GM19328 (cell line): ENCODE measurements around the gene GRPEL1.
"Not testable (repeated sequence)": the region's sequence is repeated elsewhere in the genome, so short reads cannot be mapped to it uniquely, and the experiment has no call there.

Source experiments
- ATAC-seq: cut with Tn5 transposase; IDR thresholded peaks from one replicate; pipeline ENCODE4 v1.9.1; 2021; ENCODE audit warnings: mild to moderate bottlenecking, moderate library complexity; ENCODE audit not compliant: unreplicated experiment

GRPEL1 gene

GRCh38 chr4:7094916-7095315, 27.1 kb upstream of the GRPEL1 start:
- ATAC-seq = no peak

GRCh38 chr4:7092026-7092425, 24.2 kb upstream of the GRPEL1 start:
- ATAC-seq = no peak

DNA sequence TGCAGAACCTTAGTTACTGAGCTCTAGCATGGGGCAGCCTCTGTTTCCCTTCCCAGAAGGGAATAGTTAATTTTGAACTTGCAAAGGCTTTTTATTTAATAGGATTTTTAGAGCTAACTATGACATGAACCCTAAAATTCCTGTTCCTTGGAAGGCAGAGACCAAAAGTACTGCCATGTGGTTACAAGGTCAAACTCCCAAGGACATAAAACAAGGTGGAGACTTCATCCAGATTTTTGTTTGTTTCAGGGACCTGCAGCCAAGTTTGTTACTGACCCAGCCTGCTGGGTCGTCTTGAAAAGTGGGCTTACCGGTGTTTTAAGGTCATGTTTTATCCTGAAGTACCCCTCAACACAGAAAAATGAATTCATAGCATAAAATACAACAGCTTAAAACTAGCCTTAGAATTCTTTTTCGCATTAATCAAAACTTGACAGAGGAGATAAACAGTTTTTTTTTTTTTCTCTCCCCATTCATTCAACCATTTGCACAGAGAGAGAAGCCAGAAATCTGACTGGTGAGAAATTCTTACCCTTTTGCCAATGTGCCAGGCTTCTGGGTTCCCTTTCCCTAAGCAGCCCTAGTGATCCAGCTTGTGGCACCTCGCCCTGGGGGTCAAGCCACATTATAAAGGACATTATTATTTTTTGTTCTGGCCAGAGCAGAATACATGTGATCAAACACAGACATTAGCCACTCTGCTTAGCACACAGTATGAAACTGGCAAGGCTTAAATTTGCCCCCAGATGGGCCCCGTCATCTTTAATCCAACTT, 21.5 kb upstream of the GRPEL1 start:
- ATAC-seq = no peak

GRCh38 chr4:7087036-7087435, 19.2 kb upstream of the GRPEL1 start:
- no peak for ATAC-seq

- no peak for ATAC-seq
Observed at GRCh38 chr4:7086384-7086783, 18.5 kb upstream of the GRPEL1 start.

- not testable (repeated sequence) for ATAC-seq
Observed at GRCh38 chr4:7084564-7084961, 16.7 kb upstream of the GRPEL1 start.

DNA sequence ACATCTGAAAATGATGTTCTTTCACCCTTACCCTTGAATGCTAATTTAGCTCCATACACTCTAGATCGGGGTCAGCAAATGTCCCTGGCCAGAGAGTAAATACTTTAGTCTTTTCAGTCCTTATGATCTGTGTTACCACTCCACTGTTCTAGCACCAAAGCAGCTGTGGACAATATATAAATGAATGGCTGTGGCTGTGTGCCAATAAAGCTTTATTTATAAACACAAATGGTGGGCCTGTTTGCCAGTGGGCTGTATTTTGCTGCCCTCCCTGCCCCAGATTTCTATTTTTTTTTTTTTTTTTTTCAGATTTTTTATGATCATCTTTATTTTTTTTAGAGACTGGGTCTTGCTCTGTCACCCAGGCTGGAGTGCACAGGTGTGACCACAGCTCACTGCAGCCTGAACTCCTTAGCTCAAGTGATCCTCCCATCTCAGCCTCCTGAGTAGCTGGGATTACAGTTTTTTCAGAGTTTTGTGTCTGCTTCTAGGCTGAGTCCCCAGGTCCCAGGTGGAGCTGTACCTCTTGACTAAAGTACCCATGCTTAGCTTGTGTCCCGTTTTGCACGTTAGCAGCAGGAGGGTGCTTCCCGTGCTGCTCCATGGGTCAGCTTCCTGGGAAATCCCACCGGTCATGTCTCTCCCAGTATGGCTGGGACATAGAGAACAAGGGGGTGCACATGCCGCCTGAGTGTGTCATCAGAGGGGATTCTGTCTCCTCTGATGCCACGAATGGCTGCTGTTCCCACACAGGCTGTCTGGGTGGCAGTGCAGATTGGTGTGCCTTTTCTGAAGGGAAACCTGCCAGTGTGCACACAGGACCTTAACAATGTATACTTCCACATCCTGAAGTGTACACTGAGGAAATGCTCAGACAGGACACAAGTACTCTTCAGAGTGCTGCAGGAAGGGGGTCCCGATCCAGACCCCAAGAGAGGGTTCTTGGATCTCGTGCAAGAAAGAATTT, 16.0 kb upstream of the GRPEL1 start:
- ATAC-seq = no peak

DNA sequence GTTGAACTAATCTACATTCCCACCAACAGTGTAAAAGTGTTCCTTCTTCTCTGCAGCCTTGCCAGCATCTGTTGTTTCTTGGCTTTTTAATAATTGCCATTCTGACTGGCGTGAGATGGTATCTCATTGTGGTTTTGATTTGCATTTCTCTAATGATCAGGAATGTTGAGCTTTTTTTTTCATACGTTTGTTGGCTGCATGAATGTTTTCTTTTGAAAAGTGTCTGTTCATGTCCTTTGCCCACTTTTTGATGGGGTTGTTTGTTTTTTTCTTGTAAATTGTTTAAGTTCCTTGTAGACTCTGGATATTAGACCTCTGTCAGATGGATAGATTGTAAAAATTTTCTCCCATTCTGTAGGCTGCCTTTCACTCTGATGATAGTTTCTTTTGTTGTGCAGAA, 12.0 kb upstream of the GRPEL1 start:
- ATAC-seq = not testable (repeated sequence)

GRCh38 chr4:7079483-7079882, 11.6 kb upstream of the GRPEL1 start:
- ATAC-seq = not testable (repeated sequence)

DNA sequence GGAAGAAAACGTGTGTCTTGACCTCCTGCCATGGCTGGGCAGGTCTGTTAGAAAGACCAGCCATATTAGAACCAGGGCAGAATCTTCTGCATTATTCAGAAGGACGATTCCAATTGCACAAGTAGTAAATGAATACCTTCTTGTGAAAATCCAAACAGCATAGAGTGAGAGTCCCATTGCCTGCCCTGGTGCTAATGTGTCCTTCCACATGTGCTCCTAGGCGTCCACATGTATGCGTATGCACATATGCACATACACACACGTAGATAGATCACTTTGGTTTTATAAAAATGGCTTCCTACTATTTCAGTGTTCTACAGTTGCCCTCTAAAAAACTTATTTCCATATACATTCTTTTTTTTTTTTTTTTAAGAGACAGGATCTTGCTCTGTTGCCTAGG, 10.2 kb upstream of the GRPEL1 start:
- ATAC-seq = no peak

DNA sequence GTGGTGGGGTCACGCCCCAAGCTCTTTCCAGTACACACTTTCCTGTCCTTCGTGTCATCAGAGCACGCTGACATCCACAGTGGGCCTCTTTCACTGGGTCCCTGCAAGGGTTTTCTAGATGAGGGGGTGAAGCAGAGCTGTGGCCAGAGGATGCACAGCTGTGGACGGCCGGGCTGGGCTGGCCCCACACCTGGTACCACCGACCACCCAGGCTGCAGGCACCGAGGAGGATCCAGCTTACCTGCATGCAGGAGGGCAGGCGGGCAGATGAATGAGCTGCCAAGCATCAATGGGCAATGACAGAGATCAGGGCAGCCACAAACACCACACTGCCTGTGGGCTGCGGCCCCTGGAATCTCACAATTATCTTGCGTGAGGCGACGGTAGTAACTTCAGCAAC, 9.5 kb upstream of the GRPEL1 start:
- no peak for ATAC-seq

DNA sequence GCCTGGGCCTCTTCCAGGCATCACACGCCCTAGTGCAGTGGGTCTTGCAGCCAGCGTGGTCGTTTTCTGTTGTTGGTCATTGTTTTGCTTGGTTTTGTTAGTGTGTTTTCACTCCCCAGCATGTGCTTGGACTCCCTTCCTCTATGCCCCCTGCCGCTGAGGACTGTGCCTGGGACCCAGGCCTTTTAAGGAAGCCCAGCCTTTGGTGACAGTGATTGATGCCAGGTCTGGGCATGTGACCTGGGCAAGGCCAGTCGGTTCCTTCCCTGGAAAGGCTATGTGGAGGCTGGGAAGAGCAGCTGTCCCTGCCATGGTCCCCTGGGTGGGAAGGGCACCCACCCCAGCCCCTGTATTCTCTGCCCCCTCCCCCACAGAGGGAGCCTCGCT, 8.8 kb upstream of the GRPEL1 start:
- ATAC-seq = no peak

DNA sequence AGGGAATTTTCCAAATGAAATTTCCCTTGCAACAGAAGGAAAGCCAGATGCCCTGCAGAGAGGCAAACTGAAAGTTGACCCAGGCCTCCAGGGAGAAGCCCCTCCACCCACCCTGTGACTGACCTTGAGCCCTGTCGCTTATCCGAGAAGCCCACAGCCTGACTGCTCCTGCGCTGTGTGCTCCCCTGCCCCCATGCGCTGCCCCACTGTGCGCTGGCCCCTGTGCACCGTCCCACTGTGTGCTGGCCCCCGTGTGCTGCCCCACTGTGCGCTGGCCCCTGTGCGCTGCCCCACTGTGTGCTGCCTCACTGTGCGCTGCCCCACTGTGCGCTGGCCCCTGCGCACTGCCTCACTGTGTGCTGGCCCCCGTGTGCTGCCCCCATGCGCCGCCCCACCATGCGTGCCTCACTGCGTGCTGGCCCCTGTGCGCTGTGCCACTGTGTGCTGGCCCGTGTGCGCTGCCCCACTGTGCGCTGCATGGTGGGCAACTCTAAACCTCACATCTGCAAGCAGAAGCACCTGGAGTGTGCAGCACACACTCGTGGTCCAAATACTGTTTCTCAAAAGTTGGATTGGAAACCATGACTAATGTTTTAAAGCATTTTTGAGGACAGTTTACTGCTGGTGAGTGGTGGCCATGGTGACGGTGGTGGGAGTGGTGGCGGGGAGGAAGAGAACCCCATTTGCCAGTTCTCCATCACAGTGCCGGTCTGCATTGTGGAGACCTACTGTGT, 8.3 kb upstream of the GRPEL1 start:
- ATAC-seq = no peak

DNA sequence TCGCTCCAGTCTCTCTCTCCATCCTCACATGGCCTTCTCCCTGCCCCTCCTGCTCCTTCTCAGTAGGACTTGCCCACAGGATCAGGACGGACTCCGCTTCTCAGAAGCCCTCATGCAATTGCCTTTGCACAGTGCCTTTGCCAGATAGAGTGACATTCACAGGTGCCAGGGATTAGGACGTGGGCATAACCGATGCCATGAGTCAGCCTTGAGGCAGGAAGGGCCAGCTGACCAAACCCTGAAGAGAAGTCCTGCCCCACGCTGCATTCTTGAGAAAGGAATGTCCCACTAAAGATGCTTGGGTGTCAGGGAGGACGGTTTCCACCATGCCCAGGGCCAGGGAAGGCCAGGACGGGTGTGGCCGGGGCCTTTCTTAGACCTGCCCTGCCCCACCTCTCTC, 6.6 kb upstream of the GRPEL1 start:
- no peak for ATAC-seq

- no peak for ATAC-seq
Observed at GRCh38 chr4:7073526-7074390, 5.9 kb upstream of the GRPEL1 start.

GRCh38 chr4:7073059-7073458, 5.2 kb upstream of the GRPEL1 start:
- ATAC-seq = no peak

- no peak for ATAC-seq
Observed at GRCh38 chr4:7070729-7071511, 3.1 kb upstream of the GRPEL1 start.

DNA sequence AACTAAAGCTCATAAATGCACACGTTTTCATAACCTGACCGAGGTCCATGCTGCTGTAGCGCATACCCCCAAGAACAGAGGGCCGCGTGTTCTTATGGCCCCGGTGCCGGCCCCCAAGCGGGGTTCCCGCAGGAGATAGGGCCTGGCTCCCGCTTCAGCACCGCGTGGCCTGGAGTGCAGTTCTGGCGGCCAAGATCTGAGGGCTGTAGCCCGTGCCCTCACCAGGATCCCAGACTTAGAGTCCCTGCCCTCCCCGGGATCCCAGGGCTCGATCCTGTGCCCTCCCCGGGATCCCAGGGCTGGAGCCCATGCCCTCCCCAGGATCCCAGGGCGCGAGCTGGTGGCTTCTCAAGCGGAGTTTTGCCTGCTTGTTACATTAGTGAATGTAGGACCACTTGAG, 1.0 kb upstream of the GRPEL1 start:
- no peak for ATAC-seq

- peak; percentile 20 for ATAC-seq
Observed at GRCh38 chr4:7068279-7068842, 497 bp upstream of the GRPEL1 start.
